OCI-LY3 (cell line): ENCODE results near the gene TRMT11.
A peak's percentile ranks its signal among the peaks of the same experiment; 100 is the strongest.

Experiments used
- H2AFZ ChIP-seq: fragments of 200-600, 300-600 bp; shearing (Covaris generic); 2 replicates; pipeline ENCODE4 v1.6.0; 2014; ENCODE audit warnings: antibody characterized with exemption, low read depth, low read length
- H3K27ac ChIP-seq: fragments of 200-600, 300-600 bp; sonication (generic); 2 replicates; pipeline ENCODE4 v1.5.1; 2014; ENCODE audit warnings: mild to moderate bottlenecking, low read length, moderate library complexity, mixed read lengths
- H3K27me3 ChIP-seq: fragments of 200-600, 300-600 bp; sonication (generic); 2 replicates; pipeline ENCODE4 v1.6.1; 2014; ENCODE audit warnings: low read depth, low read length, mixed read lengths
- H3K36me3 ChIP-seq: fragments of 200-600, 300-600 bp; sonication (generic); replicated peaks from 2 replicates; pipeline ENCODE3; 2014; ENCODE audit warnings: low read depth, low read length, mixed read lengths
- H3K4me1 ChIP-seq: fragments of 300-600, 200-600 bp; sonication (generic); 2 replicates; pipeline ENCODE4 v1.6.1; 2014; ENCODE audit warnings: low read length, mixed read lengths
- H3K4me2 ChIP-seq: fragments of 200-600, 300-600 bp; sonication (generic); 2 replicates; pipeline ENCODE4 v1.6.1; 2014; ENCODE audit warnings: low read length, mixed read lengths
- H3K4me3 ChIP-seq: fragments of 300-600, 200-600 bp; sonication (generic); 2 replicates; pipeline ENCODE4 v1.5.1; 2014; ENCODE audit warnings: antibody characterized with exemption, mild to moderate bottlenecking, low read length, moderate library complexity
- H3K79me2 ChIP-seq: fragments of 300-600, 200-600 bp; shearing (Covaris generic); 2 replicates; pipeline ENCODE4 v1.6.1; 2014; ENCODE audit warnings: mild to moderate bottlenecking, low read length, mixed read lengths
- H3K9ac ChIP-seq: fragments of 300-600, 200-600 bp; shearing (Covaris generic); 2 replicates; pipeline ENCODE4 v1.6.0; 2014; ENCODE audit warnings: mild to moderate bottlenecking, low read length, moderate library complexity
- H3K9me3 ChIP-seq: fragments of 200-600, 300-600 bp; shearing (Covaris generic); 2 replicates; pipeline ENCODE4 v1.6.1; 2014; ENCODE audit warnings: low read length, mixed read lengths; ENCODE audit not compliant: insufficient read depth
- H4K20me1 ChIP-seq: fragments of 200-600, 300-600 bp; sonication (generic); 2 replicates; pipeline ENCODE4 v1.6.1; 2016; ENCODE audit warnings: low read length, mixed read lengths; ENCODE audit not compliant: insufficient read depth
- EZH2phosphoT487 ChIP-seq: fragments of 200-600 bp; shearing (Covaris generic); IDR thresholded peaks from 2 replicates; pipeline ENCODE4 v1.6.1; 2018; ENCODE audit warnings: antibody characterized with exemption, mixed run types, low read depth
- TF ChIP-seq, protein P1 (sequence below): fragments of 200-600, 300-600 bp; sonication (generic); IDR thresholded peaks from 2 replicates; pipeline ENCODE4 v1.5.1; 2014; ENCODE audit warnings: antibody characterized with exemption, low read length, low read depth

Gene TRMT11

DNA sequence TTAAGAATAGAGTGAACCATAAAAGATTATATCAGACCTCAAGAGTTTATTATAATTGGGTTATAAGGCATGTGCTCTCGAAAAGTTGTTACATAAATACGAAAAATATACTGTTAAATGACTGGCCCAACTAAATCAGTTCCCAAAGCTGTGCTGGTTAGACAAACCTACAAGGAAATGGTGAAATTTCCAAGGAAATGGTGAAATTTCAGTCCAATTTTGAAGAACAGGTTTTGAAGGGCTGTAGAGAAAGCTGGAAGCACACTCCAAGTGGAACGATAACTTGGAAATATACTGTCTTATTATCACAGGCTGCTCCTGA, 400 bp upstream of the TRMT11 start:
- peak overlapping the region; percentile 97 for H2AFZ ChIP-seq
- H3K36me3 ChIP-seq, result no peaks in the 10 kb centered on the region
- H3K4me2 ChIP-seq, result peak overlapping the region; percentile 86
- no peaks in the 10 kb centered on the region for H3K27me3 ChIP-seq
- TF ChIP-seq EZH2phosphoT487, result no peak
- TF ChIP-seq, protein P1, sequence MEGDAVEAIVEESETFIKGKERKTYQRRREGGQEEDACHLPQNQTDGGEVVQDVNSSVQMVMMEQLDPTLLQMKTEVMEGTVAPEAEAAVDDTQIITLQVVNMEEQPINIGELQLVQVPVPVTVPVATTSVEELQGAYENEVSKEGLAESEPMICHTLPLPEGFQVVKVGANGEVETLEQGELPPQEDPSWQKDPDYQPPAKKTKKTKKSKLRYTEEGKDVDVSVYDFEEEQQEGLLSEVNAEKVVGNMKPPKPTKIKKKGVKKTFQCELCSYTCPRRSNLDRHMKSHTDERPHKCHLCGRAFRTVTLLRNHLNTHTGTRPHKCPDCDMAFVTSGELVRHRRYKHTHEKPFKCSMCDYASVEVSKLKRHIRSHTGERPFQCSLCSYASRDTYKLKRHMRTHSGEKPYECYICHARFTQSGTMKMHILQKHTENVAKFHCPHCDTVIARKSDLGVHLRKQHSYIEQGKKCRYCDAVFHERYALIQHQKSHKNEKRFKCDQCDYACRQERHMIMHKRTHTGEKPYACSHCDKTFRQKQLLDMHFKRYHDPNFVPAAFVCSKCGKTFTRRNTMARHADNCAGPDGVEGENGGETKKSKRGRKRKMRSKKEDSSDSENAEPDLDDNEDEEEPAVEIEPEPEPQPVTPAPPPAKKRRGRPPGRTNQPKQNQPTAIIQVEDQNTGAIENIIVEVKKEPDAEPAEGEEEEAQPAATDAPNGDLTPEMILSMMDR, result no peak
- H3K4me1 ChIP-seq, result peaks cover 22% of the 10 kb centered on the region
- 0 out of 2 replicates have a peak, but pooled peaks cover 4% of the 10 kb centered on the region for H4K20me1 ChIP-seq
- peak overlapping the region; percentile 58 for H3K27ac ChIP-seq
- H3K9ac ChIP-seq, result peak overlapping the region; percentile 97
- no peaks in the 10 kb centered on the region for H3K9me3 ChIP-seq
- H3K79me2 ChIP-seq, result peaks cover 51% of the 10 kb centered on the region
- H3K4me3 ChIP-seq, result peak overlapping the region; percentile 98

DNA sequence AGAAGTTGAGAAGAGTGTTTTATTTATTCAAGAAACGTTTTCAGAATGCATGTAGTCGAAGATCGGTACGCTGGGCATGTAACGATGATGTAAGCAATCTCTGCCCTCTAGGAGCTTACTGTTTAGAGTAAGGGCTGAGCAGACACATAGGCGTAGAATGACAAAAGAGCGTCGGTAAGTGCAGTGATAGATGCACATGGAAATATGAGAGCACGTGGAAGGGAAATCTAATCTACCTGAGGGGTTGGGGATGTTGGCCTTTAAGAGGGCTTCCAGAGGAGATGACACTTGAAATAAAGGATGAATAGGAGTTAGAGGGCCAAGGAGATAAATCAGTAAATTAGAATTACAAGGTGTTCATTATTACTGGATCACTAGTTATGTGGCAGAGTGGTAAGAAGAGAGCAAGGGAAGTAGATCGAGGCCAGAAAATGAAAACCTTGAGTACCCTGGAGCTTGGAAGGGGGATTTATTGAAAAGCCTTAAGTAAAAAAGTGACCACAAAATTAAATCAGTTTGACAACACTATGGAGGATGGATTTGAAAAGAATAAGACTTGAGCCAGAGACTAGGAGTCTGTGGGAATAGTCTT, 782 bp downstream of the TRMT11 start:
- H3K4me2 ChIP-seq, result peak overlapping the region; percentile 86
- no peaks in the 10 kb centered on the region for H3K36me3 ChIP-seq
- H3K79me2 ChIP-seq, result peaks cover 62% of the 10 kb centered on the region
- peak overlapping the region; percentile 58 for H3K27ac ChIP-seq
- 0 out of 2 replicates have a peak, but pooled peaks cover 4% of the 10 kb centered on the region for H4K20me1 ChIP-seq
- TF ChIP-seq EZH2phosphoT487, result no peak
- peaks cover 22% of the 10 kb centered on the region for H3K4me1 ChIP-seq
- H3K9me3 ChIP-seq, result no peaks in the 10 kb centered on the region
- peak overlapping the region; percentile 98 for H3K4me3 ChIP-seq
- no peaks in the 10 kb centered on the region for H3K27me3 ChIP-seq
- peak overlapping the region; percentile 97 for H3K9ac ChIP-seq
- peak overlapping the region; percentile 97 for H2AFZ ChIP-seq

DNA sequence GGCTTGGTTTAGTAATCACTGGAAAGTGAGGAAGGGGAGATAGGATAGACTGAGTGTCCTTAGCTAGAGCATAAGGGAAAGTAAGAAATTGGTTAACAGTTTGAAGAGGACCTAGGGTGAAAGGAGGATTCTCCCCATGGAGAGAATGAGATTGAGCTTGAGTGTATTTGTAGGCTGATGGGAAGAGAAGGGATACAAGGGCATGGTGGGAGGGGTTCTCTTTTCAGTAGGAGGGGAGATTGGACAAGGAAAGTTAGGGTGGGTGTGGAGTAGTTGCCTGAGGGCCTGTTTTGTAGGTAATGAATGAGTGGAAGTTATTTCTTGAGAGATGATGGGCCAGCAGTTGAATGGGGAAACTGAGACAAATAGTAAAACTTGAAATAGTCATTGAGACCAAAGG, 1.9 kb downstream of the TRMT11 start:
- TF ChIP-seq, protein P1, result no peak
- no peak for TF ChIP-seq EZH2phosphoT487
- peak overlapping the region; percentile 86; the same call in 1 of the 2 replicates for H3K4me2 ChIP-seq
- no peaks in the 10 kb centered on the region for H3K9me3 ChIP-seq
- H2AFZ ChIP-seq, result no peak overlapping the region
- peaks cover 74% of the 10 kb centered on the region for H3K79me2 ChIP-seq
- no peaks in the 10 kb centered on the region for H3K36me3 ChIP-seq
- H3K27ac ChIP-seq, result no peak overlapping the region
- no peak overlapping the region for H3K9ac ChIP-seq
- H4K20me1 ChIP-seq, result 0 out of 2 replicates have a peak, but pooled peaks cover 4% of the 10 kb centered on the region
- H3K4me1 ChIP-seq, result peaks cover 22% of the 10 kb centered on the region
- H3K27me3 ChIP-seq, result no peaks in the 10 kb centered on the region
- no peak overlapping the region for H3K4me3 ChIP-seq

DNA sequence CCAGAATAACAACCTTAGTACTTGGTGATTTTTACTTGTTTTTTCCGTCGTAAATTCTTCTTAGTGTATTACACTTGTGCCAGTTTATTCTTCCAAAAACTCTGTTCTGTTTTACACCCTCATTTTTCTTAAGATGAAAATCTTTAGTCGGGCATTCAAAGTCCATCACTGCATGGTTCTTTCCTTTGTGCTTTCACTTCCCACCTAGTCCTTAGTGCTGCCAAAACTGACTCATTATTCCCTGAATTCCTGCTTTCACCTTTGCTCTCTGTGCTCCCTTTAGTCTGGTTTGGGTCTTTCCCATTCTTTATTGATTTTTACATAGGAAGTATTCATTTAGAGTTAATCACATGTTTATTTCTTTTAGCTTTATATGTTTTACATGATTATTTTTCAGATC, 3.3 kb downstream of the TRMT11 start:
- TF ChIP-seq, protein P1, result no peak
- TF ChIP-seq EZH2phosphoT487, result no peak
- peaks cover 22% of the 10 kb centered on the region for H3K4me1 ChIP-seq
- H3K79me2 ChIP-seq, result peaks cover 78% of the 10 kb centered on the region
- 0 out of 2 replicates have a peak, but pooled peaks cover 4% of the 10 kb centered on the region for H4K20me1 ChIP-seq
- H3K4me2 ChIP-seq, result no peak overlapping the region
- no peak overlapping the region for H2AFZ ChIP-seq
- H3K27ac ChIP-seq, result no peak overlapping the region
- H3K9me3 ChIP-seq, result no peaks in the 10 kb centered on the region
- H3K36me3 ChIP-seq, result no peaks in the 10 kb centered on the region
- H3K4me3 ChIP-seq, result no peak overlapping the region
- H3K9ac ChIP-seq, result no peak overlapping the region
- H3K27me3 ChIP-seq, result no peaks in the 10 kb centered on the region
